Activated CD4-positive, alpha-beta memory T cell treated with anti-CD3 and anti-CD28 coated beads for 36 hours (primary cell): ENCODE results near the gene GPSM3. TPM values are rescaled to one million over a fixed set of nuclear protein-coding genes. Genes with fewer than 3 reads are reported as not detected.

Experiments used
- CTCF ChIA-PET: fragments of 350-600 bp; sonication (Branson Sonifier 250); formaldehyde crosslinking; loops from one replicate; lab custom pipeline; 2021; ENCODE audit warnings: antibody characterized with exemption, inconsistent platforms; lab: Charles Lee
- POLR2A ChIA-PET: fragments of 350-600 bp; sonication (Branson Sonifier 250); formaldehyde crosslinking; loops from one replicate; lab custom pipeline; 2021; ENCODE audit warnings: antibody characterized with exemption; lab: Charles Lee
- DNase-seq: peaks from one replicate; pipeline ENCODE4 v3.0.0-alpha.2; 2020
- H3K27ac Mint-ChIP-seq: one replicate; pipeline ENCODE4 v1.8.0; 2021; ENCODE audit warnings: mixed read lengths
- H3K27me3 Mint-ChIP-seq: one replicate; pipeline ENCODE4 v1.8.0; 2021; ENCODE audit warnings: mixed read lengths
- H3K36me3 Mint-ChIP-seq: one replicate; pipeline ENCODE4 v1.8.0; 2021; ENCODE audit warnings: mixed read lengths
- H3K4me1 Mint-ChIP-seq: one replicate; pipeline ENCODE4 v1.8.0; 2021; ENCODE audit warnings: low read depth, mixed read lengths
- H3K4me3 Mint-ChIP-seq: one replicate; pipeline ENCODE4 v1.8.0; 2021; ENCODE audit warnings: mild to moderate bottlenecking, mixed read lengths
- H3K9me3 Mint-ChIP-seq: one replicate; pipeline ENCODE4 v1.8.0; 2021; ENCODE audit warnings: mixed read lengths
- intact Hi-C: fragments of 100-400 bp; cut with micrococcal nuclease; formaldehyde crosslinking; loops from one replicate; pipeline ENCODE4 v1.15.1; 2023
- total RNA-seq, 2 experiments: library from RNA; stranded (reverse); gene quantifications; one replicate each; pipeline ENCODE4 v1.2.3, GENCODE V29; 2021

Gene GPSM3, protein sequence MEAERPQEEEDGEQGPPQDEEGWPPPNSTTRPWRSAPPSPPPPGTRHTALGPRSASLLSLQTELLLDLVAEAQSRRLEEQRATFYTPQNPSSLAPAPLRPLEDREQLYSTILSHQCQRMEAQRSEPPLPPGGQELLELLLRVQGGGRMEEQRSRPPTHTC
- total RNA-seq, result 100 to 1,000 TPM; 117 to 118 TPM

DNA sequence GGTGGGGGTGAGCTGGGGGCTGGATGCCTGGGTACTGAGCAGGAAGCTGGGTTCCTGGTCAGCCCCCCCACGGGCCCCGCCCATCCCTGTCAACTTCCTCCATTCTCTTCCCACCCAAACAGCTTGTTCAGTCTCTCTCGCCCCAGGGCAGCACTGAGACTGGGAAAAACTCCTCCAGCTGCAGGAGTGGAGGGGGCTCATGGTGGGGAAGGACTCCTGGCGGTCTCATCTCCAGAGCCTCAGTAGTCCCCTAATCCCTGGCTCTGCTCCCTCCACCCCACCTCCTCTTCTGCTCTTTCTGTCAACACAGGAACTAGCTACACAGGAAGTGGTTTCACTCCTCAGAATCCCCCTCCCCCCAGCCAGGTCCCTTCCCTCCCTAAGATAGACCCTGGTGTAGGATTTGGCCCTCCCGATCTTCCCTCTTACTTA lies at the start of gene GPSM3:
Gene GPSM3 (minus strand): TSS at position 36 of the 432 bp plus-strand sequence. CDS start 130 bp downstream, outside the sequence.
- ChIA-PET CTCF (interaction anchor here (0.9 to 2.0 kb wide), 4 partner anchors 13 to 1085 kb away, joined by 3 to 7 read pairs (median 4); partner anchors contain the start of gene TAP2), POLR2A (interaction anchor here (0.7 to 8.5 kb wide), 3 partner anchors 15 to 44 kb away, joined by 3 to 57 read pairs (median 3); partner anchors contain the start of genes AGPAT1 and RNF5)
- DNase-seq, result peak; percentile 71
- no peaks in the 10 kb centered on the region for H3K9me3 Mint-ChIP-seq
- H3K4me1 Mint-ChIP-seq, result peaks cover 38% of the 10 kb centered on the region
- peaks cover 26% of the 10 kb centered on the region for H3K36me3 Mint-ChIP-seq
- H3K4me3 Mint-ChIP-seq, result peak within 1 kb of the TSS; percentile 92
- intact Hi-C loops, result loop anchor here (5.0 to 10.0 kb wide), 4 partner anchors 368 to 1222 kb away; partner anchors contain the start of genes CUTA, HSPA1B, LTA and PHF1
- H3K27me3 Mint-ChIP-seq, result no peaks in the 10 kb centered on the region
- peak within 1 kb of the TSS; percentile 98 for H3K27ac Mint-ChIP-seq

DNA sequence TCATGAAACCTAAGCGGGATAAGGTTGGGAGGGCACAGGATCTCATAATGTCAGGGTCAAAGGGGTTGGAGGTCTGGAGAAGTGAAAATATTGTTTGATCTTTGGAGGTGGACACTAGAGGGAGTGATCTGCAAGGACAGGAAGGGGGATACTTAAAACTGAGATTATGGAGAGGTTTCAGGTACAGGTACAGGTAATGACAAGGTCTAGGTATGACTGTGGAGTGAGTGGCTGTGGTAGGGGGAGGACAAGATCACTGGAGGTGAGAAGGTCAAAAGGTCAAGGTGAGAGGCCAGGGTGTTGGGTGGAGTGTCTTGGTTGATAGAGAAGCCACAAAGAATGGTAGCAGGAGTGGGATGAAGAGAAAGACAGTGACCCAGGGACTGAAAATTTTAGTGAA lies 48.2 kb upstream of the GPSM3 start:
- no peaks in the 10 kb centered on the region for H3K36me3 Mint-ChIP-seq
- H3K4me1 Mint-ChIP-seq, result peaks cover 20% of the 10 kb centered on the region
- ChIA-PET CTCF (no interaction called here), POLR2A (no interaction called here)
- no peak for DNase-seq
- peaks cover 5% of the 10 kb centered on the region for H3K27me3 Mint-ChIP-seq
- H3K4me3 Mint-ChIP-seq, result no peak overlapping the region
- H3K9me3 Mint-ChIP-seq, result no peaks in the 10 kb centered on the region
- no peak overlapping the region for H3K27ac Mint-ChIP-seq
- intact Hi-C loops, result loop anchor here (1.0 to 10.0 kb wide), 4 partner anchors 15 to 554 kb away; no protein-coding TSS in a partner anchor

DNA sequence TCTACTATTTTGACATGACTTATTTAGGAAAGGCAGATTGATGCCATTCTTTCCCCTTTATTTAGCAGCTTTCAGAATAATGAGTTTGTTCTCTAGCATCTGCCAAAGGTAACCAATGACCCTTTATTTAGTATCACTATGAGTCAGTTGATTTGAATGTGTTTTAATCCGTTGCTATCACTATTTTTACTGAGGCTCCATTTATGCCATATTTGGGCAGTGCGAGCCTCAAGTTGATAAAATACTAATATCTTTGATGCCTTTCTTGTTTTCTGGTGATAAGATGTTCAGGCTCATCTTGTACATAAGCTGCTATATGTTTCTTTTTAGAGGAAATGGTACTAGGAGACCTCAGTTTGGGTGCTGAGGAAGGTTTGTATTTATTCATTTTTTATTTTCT lies 47.0 kb upstream of the GPSM3 start:
- no peak overlapping the region for H3K27ac Mint-ChIP-seq
- POLR2A ChIA-PET, result no interaction called here

DNA sequence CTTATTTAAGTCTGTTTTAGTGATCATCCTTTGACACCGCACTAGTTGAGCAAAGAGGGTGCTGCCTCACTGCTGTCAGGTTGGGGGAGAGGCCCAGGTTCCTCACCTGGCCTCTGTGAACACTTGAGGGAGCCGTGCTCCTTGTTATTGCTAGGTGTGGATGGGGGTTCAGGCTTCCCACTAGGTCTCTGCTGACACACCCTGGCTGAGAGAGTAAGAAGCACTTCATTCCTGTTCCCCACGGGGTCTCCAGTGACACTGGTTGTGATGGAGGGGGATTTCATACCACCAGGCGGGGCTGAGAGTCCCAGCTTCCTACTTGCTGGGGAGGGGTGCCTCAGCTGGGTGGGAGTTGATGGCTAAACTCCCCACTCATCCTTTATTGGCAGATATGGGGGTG lies 42.5 kb upstream of the GPSM3 start:
- H3K27ac Mint-ChIP-seq, result no peak overlapping the region
- intact Hi-C loops, result no loop called here
- H3K27me3 Mint-ChIP-seq, result peaks cover 2% of the 10 kb centered on the region
- ChIA-PET CTCF (interaction anchor here (1.7 kb wide), 1 partner anchor 551 kb away, joined by 4 read pairs; no protein-coding TSS in a partner anchor), POLR2A (no interaction called here)
- H3K36me3 Mint-ChIP-seq, result no peaks in the 10 kb centered on the region
- H3K4me1 Mint-ChIP-seq, result peaks cover 2% of the 10 kb centered on the region
- no peak overlapping the region for H3K4me3 Mint-ChIP-seq
- no peak for DNase-seq
- H3K9me3 Mint-ChIP-seq, result no peaks in the 10 kb centered on the region

More for the DNA sequence above, 47.0 kb upstream of the GPSM3 start:
- intact Hi-C loops, result no loop called here
- H3K4me3 Mint-ChIP-seq, result no peak overlapping the region
- H3K4me1 Mint-ChIP-seq, result peaks cover 18% of the 10 kb centered on the region
- no peaks in the 10 kb centered on the region for H3K36me3 Mint-ChIP-seq
- CTCF ChIA-PET, result no interaction called here
- H3K27me3 Mint-ChIP-seq, result peaks cover 6% of the 10 kb centered on the region
- DNase-seq, result no peak
- no peaks in the 10 kb centered on the region for H3K9me3 Mint-ChIP-seq

DNA sequence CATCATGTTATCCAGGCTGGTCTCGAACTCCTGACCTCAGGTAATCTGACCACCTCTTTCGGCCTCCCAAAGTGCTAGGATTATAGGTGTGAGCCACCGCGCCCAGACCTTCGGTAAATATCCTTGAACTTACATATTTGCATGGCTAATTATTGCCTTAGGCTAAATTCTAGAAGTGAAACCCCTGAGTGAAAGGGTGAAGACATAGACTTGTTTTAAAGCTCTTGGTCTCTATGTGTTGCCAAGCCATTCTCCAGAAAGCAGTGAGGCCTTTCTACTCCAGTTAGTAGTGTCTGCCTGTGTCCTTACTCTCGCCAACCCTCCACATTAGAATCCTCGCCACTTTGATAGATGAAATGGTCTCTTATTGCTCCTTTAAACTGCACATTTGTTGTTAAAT lies 34.0 kb upstream of the GPSM3 start:
- H3K9me3 Mint-ChIP-seq, result no peaks in the 10 kb centered on the region
- ChIA-PET CTCF (interaction anchor here (0.9 kb wide), 1 partner anchor 19 kb away, joined by 3 read pairs; no protein-coding TSS in a partner anchor), POLR2A (no interaction called here)
- H3K36me3 Mint-ChIP-seq, result no peaks in the 10 kb centered on the region
- no peak overlapping the region for H3K4me3 Mint-ChIP-seq
- H3K27ac Mint-ChIP-seq, result no peak overlapping the region
- intact Hi-C loops, result no loop called here
- H3K4me1 Mint-ChIP-seq, result peaks cover 8% of the 10 kb centered on the region
- DNase-seq, result no peak
- no peaks in the 10 kb centered on the region for H3K27me3 Mint-ChIP-seq

DNA sequence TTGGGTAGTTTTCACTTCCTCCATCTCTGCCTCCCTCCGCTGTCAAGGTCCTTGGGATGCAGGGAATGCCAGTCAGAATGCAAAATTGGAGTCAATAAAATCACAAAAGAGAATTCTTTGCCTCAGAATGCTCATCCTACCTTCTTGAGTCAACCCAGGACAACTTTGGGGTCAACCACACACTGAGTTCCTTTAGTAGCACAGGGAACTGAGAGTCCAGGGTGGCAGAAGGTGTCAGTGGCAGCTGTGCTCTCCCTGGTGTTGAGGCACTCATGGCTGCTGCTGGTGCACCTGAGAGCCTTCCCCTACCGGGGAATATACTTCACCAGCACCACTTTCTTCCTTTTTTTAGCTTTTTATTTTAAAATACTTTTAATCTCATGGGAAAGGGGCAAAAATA lies 32.3 kb upstream of the GPSM3 start:
- no peak for DNase-seq
- intact Hi-C loops, result no loop called here
- peaks cover 8% of the 10 kb centered on the region for H3K4me1 Mint-ChIP-seq
- ChIA-PET POLR2A (no interaction called here), CTCF (no interaction called here)
- no peak overlapping the region for H3K4me3 Mint-ChIP-seq
- H3K27me3 Mint-ChIP-seq, result no peaks in the 10 kb centered on the region
- no peaks in the 10 kb centered on the region for H3K36me3 Mint-ChIP-seq
- H3K27ac Mint-ChIP-seq, result no peak overlapping the region
- H3K9me3 Mint-ChIP-seq, result no peaks in the 10 kb centered on the region

DNA sequence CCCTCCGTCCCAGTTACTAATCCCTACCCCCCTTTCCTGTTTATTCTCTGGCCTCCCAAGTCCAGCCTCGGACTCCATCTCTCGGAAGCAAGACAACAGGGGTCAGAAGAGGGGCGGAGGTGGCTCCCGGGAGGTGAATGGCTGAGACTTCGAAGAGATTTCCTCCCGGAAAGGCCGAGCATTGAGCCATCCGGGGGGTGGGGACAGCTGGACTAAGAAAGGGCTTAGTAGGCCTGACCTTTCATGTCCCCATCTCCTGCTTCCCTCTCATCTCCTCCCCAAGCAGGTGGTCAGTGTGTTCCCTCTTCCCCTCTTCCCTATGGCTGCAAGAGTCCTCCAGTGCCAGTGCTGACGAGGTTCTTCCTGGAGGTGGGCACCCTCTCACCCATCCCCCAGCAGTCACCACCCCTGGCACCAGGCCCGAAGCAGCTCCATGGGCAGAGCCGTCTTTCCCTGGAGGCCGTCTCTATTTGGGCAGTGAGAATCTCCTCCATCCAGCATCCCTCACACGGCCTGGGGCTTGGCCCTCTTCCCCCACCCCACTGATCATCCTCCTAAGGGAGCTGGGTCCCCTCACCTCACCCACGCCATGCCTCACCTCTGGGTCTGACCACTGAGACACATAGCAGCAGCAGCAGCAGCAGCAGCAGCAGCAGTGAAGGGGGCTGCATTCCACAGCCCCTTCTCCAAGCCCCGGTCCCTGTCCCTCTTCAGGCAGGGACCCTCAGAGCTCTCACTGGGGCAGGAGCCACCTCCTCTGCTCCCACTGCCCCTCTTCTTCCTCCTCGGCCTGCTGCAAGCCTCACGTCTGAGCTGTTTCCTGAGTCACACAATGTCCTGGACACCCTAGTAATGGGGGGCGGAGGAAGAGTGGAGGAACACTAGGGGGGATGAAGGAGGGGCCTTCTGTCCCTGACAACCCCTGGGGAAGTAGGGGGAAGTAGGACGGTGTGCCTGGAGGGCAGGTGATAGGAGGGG lies 31.1 kb upstream of the GPSM3 start, which contains the start of gene NOTCH4:
Gene NOTCH4 (minus strand): TSS at position 810 of the 978 bp plus-strand sequence. CDS start 139 bp downstream, at position 671.
- H3K36me3 Mint-ChIP-seq, result no peaks in the 10 kb centered on the region
- no peak for DNase-seq
- H3K9me3 Mint-ChIP-seq, result no peaks in the 10 kb centered on the region
- H3K27me3 Mint-ChIP-seq, result no peaks in the 10 kb centered on the region
- intact Hi-C loops, result no loop called here
- H3K4me3 Mint-ChIP-seq, result no peak within 1 kb of the TSS
- ChIA-PET POLR2A (no interaction called here), CTCF (no interaction called here)
- no peak within 1 kb of the TSS for H3K27ac Mint-ChIP-seq
- H3K4me1 Mint-ChIP-seq, result peaks cover 8% of the 10 kb centered on the region

DNA sequence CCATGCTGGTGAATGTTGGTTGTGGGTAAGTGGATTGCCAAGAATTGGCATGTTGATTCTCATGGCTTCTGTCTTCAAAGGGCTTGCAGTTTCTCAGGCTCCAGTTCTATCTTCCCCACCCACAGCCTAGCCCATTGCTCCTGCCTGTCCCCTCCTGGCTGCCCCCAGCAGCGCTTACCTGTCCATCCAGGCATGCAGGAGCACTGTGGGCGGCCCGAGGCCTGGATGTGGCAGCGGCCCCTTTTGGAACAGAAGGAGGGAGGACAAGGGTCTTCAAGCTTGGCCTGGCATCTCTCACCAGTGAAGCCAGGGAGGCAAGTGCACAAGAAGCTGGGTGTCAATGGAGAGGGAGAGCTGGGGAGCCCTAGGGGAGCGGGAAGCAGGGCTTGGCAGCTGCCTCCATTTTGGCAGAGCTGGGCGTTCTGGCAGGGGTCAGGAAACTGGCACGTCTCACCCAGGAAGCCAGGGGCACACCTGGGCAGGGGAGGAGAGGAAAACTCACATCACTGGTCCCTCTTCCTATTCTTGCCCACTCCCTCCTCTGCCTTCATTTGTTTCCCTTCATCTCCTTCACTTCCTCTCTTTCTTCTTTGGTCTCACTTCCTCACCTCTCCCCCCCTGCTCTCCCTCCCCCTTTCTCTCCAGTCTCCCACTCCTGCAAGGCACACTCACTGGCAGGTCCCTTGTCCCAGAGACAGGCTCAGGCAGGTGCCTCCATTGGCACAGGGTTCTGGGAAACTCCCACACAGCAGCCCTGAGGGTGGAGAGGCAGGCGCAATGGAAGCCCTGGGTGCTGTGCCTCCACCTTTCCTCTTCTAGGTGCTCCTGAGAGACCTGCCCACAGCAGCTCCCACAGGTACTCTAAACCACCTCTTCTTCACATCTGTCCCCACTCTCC lies 30.1 kb upstream of the GPSM3 start:
- CTCF ChIA-PET, result no interaction called here
- POLR2A ChIA-PET, result no interaction called here
- H3K27me3 Mint-ChIP-seq, result no peaks in the 10 kb centered on the region
- intact Hi-C loops, result no loop called here
- no peaks in the 10 kb centered on the region for H3K9me3 Mint-ChIP-seq
- peaks cover 8% of the 10 kb centered on the region for H3K4me1 Mint-ChIP-seq
- no peak overlapping the region for H3K4me3 Mint-ChIP-seq
- no peaks in the 10 kb centered on the region for H3K36me3 Mint-ChIP-seq
- H3K27ac Mint-ChIP-seq, result no peak overlapping the region
- no peak for DNase-seq

DNA sequence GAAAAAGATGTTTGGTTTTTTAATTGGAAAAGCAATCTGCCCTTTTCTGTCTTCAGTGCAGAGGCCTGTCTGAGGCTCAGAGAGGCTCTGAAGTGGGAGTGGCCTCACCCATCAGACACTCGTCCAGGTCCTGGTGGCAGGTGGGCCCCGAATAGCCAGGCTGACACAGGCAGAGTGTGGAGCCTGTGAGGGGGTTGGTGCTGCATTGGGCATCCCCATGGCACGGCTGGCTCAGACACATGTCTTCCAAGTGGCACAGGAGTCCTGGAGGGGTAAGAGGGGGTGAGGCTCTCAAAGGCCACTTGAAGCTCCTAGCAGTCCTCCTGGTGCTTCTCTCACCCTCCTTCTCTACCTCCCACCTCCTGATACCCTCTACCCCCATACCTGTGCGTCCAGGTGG lies 27.6 kb upstream of the GPSM3 start:
- DNase-seq, result no peak
- Mint-ChIP-seq H3K27me3 (no peaks in the 10 kb centered on the region), H3K27ac (no peak overlapping the region), H3K36me3 (no peaks in the 10 kb centered on the region), H3K4me3 (no peak overlapping the region), H3K4me1 (peaks cover 8% of the 10 kb centered on the region), H3K9me3 (no peaks in the 10 kb centered on the region)
- CTCF ChIA-PET, result no interaction called here
- intact Hi-C loops, result no loop called here
- POLR2A ChIA-PET, result no interaction called here

DNA sequence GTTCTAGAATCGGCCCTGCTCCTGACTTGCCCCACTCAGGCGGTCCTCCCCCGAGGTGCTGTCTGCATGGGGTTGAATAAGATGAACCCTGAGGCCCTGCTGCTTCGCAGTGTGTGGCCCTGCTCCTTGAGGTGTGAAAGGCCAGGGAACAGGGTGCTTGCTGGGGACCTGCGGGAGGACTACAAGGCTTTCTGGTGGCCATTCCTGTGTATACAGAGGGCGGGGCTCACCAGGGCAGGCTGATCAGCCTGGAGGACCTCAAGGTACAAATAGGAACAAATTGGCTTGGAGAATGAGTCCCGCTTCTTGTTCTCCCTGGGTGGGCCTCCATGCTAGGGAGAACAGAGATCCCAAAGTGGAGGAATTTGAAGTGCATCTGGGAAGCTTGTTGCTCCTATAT lies 25.7 kb upstream of the GPSM3 start:
- Mint-ChIP-seq H3K27ac (no peak overlapping the region), H3K4me3 (no peak overlapping the region), H3K9me3 (no peaks in the 10 kb centered on the region), H3K36me3 (no peaks in the 10 kb centered on the region), H3K4me1 (peaks cover 8% of the 10 kb centered on the region), H3K27me3 (no peaks in the 10 kb centered on the region)
- CTCF ChIA-PET, result no interaction called here
- no peak for DNase-seq
- intact Hi-C loops, result no loop called here
- POLR2A ChIA-PET, result no interaction called here

DNA sequence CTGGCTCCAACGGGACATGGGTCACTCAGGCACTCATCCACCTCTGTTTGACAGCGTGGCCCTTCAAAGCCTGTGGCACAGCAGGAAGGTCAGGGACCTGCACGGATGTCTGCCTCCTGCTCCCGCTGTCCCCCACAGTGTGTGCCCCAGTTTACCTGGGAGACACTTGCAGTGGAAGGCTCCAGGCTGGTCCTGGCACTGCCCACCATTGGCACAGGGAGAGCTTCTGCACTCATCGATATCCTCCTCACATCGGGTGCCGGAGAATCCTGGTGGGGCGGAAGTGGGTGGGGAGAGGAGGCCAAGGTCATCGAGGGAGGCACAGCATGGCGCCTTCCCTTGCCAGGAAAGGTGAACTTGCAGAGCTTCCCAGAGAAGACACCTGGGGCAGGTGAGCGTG lies 24.6 kb upstream of the GPSM3 start:
- H3K4me1 Mint-ChIP-seq, result no peaks in the 10 kb centered on the region

More for the DNA sequence above, 24.6 kb upstream of the GPSM3 start:
- H3K9me3 Mint-ChIP-seq, result no peaks in the 10 kb centered on the region
- H3K36me3 Mint-ChIP-seq, result no peaks in the 10 kb centered on the region
- H3K4me3 Mint-ChIP-seq, result no peak overlapping the region
- POLR2A ChIA-PET, result no interaction called here
- H3K27me3 Mint-ChIP-seq, result no peaks in the 10 kb centered on the region
- intact Hi-C loops, result no loop called here
- no peak overlapping the region for H3K27ac Mint-ChIP-seq
- CTCF ChIA-PET, result interaction anchor here (0.5 kb wide), 1 partner anchor 529 kb away, joined by 3 read pairs; no protein-coding TSS in a partner anchor
- DNase-seq, result no peak
